NB4 (cell line): ENCODE measurements around the gene GRM5.
A peak's percentile ranks its signal among the peaks of the same experiment; 100 is the strongest.

Experiments used
- DNase-seq: peaks from one replicate; pipeline ENCODE4 v3.0.0; 2010; ENCODE audit warnings: low read depth
- H3K4me3 ChIP-seq: one replicate; pipeline ENCODE4 v1.5.1; 2011; ENCODE audit warnings: mild to moderate bottlenecking, low read depth, low read length, moderate library complexity
- MYC ChIP-seq: IDR thresholded peaks from 2 replicates; pipeline ENCODE4 v1.6.1; 2011; ENCODE audit warnings: low read depth, low read length
- POLR2A ChIP-seq: IDR thresholded peaks from 2 replicates; pipeline ENCODE4 v1.6.1; 2011; ENCODE audit warnings: mild to moderate bottlenecking; ENCODE audit not compliant: insufficient read length; ENCODE audit errors: extremely low read depth
- TF ChIP-seq, protein P1 (sequence below): IDR thresholded peaks from 2 replicates; pipeline ENCODE4 v1.6.1; 2011; ENCODE audit warnings: low read depth, low read length
- TF ChIP-seq, protein P2 (sequence below): IDR thresholded peaks from one replicate; pipeline ENCODE4 v1.5.1; 2012; ENCODE audit warnings: low read depth, low read length

The GRM5 gene

DNA sequence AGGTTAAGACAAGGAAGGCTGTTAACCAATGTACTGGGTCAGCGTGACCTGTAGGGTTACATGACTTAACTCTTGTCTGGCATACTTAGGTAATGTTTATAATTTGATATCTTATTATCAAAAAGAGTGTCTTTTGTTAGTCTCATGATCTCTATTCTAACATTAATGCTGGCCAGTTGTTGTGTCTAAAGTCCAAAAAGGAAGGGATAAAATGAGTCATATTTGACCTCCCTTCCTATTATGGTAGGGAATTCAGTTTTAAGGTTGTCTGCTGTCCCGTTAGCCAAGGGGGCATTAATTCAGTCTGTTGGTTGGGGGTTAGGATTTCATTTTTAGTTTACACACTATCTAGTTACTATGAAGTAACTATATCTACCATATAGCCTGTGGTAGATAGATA, 364.0 kb downstream of the GRM5 start:
- TF ChIP-seq, protein P1, sequence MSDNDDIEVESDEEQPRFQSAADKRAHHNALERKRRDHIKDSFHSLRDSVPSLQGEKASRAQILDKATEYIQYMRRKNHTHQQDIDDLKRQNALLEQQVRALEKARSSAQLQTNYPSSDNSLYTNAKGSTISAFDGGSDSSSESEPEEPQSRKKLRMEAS, result no peak
- TF ChIP-seq POLR2A, result no peak
- TF ChIP-seq, protein P2, sequence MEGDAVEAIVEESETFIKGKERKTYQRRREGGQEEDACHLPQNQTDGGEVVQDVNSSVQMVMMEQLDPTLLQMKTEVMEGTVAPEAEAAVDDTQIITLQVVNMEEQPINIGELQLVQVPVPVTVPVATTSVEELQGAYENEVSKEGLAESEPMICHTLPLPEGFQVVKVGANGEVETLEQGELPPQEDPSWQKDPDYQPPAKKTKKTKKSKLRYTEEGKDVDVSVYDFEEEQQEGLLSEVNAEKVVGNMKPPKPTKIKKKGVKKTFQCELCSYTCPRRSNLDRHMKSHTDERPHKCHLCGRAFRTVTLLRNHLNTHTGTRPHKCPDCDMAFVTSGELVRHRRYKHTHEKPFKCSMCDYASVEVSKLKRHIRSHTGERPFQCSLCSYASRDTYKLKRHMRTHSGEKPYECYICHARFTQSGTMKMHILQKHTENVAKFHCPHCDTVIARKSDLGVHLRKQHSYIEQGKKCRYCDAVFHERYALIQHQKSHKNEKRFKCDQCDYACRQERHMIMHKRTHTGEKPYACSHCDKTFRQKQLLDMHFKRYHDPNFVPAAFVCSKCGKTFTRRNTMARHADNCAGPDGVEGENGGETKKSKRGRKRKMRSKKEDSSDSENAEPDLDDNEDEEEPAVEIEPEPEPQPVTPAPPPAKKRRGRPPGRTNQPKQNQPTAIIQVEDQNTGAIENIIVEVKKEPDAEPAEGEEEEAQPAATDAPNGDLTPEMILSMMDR, result no peak
- no peak for TF ChIP-seq MYC
- no peak for DNase-seq
- H3K4me3 ChIP-seq, result no peak overlapping the region

DNA sequence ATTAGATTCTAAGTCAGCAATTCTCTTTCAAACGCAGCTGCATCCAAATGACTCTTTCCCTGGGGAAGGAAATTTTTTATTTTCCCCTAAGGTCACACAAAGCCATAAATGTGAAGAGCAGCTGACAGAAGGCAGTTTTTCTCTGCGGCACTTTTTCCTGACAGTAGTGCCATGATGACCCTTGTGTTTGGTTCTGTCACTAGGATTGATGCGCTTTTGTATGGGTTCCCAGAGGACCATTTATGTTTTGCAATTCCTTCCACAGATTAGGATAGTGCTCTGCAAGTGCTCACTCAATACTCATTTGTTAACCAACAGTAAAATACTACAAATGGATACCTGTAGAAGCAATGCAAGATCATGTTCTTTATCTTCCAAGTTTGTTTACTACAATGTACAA, 368.6 kb downstream of the GRM5 start:
- no peak for DNase-seq
- TF ChIP-seq, protein P1, result no peak
- TF ChIP-seq MYC (no peak), POLR2A (no peak)
- TF ChIP-seq, protein P2, result no peak

DNA sequence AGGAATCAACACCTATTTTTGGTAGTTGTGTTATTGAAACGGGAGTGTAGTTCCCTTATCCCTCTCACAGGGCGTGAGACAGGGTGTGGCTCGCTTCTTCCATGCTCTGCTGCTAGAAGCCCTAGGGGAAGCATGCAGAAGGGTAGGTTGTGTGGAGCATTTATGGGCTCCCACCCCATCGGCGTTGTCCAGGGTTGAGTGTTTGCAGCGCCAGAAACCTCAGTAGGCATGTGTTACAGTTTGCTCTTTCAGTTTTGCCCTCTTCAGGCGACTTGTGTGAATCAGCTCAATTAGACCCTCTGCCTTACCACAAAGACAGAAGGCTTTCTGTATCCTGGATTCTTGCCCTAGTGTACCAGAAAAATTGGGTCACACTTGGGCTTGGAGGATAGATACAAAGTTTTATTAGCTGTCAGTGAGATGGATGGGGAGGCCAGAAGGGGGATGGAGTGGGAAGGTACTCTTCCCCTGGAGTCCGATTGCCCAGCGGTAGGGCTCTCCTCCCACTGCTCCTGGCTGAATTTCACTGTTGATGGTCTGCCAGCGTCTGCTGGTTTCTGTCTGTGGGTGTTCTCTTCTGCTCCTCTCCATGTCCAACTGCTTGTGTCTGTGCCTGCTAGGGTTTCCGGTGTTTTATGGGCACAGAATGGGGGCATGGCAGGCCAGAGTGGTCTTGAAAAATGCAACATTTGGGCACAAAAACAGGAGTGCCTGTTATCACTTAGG, 369.9 kb downstream of the GRM5 start:
- TF ChIP-seq POLR2A, result no peak
- TF ChIP-seq MYC, result no peak
- no peak overlapping the region for H3K4me3 ChIP-seq
- DNase-seq, result no peak

More for the DNA sequence above, 368.6 kb downstream of the GRM5 start:
- H3K4me3 ChIP-seq, result no peak overlapping the region

DNA sequence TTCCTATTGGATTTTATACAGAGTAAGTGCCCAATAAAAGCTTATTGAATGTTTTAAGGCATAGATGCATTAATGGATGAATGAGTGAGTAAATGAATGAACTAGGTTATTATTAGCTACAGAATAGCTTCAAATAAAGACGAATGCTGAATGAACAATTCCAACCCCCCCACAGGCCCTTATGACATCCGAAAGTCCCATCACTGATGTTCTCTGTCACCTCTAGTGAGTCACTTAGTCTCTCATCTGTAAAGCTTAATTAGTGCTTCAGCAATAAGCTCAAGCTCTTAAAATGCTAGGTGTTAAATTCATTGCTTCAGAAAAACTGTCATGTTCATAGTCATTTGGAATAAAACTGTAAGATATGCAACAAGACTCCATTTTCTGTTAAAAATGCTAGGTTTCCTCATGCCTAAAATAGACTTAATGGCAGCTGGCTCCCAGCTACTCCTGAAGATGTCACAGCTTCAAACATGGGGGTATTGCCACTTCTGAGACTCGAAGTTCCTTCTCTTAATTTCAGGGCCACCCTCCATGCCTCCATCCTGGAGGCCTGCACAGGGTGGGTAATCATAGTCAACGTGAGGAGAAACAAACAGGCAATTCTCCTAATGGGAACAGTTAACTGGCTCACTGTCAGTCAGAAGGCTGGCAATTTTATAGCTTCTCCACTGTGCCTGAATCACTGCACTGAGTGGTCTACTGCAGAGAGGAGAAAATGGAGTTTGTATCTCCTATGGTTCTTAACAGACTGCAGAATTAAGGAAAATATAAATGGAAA, 373.3 kb downstream of the GRM5 start:
- DNase-seq, result no peak
- TF ChIP-seq, protein P1, result no peak
- no peak for TF ChIP-seq POLR2A
- no peak for TF ChIP-seq MYC
- no peak overlapping the region for H3K4me3 ChIP-seq

DNA sequence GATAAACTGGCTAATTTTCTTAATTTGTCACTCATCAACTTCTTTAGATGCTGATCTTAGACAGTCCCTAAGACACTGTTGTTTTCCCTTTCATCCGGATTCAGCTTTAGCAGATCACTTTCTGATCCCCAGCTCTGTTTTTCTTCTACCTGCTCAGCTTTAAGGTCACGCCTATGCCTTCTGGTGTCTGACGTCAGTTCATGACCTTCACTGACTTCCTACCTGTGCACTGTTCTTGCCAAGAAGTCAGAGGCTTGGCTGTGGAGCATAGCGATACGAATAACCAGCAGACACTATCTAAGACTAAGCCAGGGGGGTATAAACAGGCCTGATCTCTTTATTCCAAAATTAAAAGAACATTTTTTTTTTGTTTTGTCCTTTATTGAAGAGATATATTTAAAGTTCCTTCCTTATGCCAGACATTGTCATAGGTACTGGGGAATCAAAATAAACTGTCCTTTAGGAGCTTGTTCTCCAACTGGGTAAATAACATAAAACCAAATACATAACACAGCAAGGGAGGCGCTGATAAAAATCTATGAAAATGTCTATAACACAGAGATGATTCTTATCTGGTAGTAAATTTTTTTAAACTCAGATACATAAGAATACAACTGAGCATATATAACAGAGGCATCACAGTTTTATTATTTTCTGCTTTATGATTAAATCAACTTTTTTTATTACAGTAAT, 376.1 kb downstream of the GRM5 start:
- DNase-seq, result no peak
- TF ChIP-seq MYC (no peak), POLR2A (no peak)
- TF ChIP-seq, protein P2, result no peak
- TF ChIP-seq, protein P1, result no peak
- no peak overlapping the region for H3K4me3 ChIP-seq

DNA sequence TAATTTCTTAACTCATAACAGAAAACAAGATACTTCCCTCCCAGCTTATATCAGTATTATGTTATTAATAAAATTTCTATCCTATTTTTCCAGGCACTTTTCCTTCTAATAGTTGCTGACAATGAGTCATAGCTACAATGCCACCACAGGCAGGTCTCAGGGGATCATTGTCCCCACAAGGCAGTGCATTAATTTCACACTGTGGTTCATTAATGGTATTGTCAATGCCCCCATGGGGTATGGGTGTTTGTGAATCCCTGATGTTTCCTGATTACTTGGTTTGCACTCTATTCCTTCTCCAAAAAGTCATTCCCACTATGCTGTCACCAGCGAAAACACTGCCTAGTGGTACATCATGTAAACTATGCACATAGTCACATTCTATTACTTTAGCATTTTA, 382.8 kb downstream of the GRM5 start:
- no peak overlapping the region for H3K4me3 ChIP-seq
- TF ChIP-seq POLR2A, result no peak
- TF ChIP-seq, protein P1, result no peak
- TF ChIP-seq MYC, result no peak
- peak; percentile 14 for DNase-seq
